A673 (cell line): ENCODE data around the gene SNF8. TPM values are rescaled to one million over a fixed set of nuclear protein-coding genes. Genes with fewer than 3 reads are reported as not detected.

Experiments used
- BruUV-seq: library from RNA; stranded (reverse); fragments of 400-500 nt; replicated peaks from 2 replicates; lab custom pipeline; 2021; lab: Mats Ljungman, UMichigan
- CTCF ChIA-PET: fragments of 300-600 bp; sonication (Branson Sonifier 250); formaldehyde crosslinking; loops from one replicate; lab custom pipeline; 2022; ENCODE audit warnings: antibody characterized with exemption; lab: Charles Lee
- POLR2A ChIA-PET: fragments of 300-600 bp; sonication (Branson Sonifier 250); formaldehyde crosslinking; loops from one replicate; lab custom pipeline; 2022; ENCODE audit warnings: antibody characterized with exemption; ENCODE audit not compliant: low non-redundant PET; lab: Charles Lee
- DNase-seq: peaks from one replicate; pipeline ENCODE4 v3.0.0-alpha.2; 2015; ENCODE audit warnings: low spot score
- H3K27ac ChIP-seq: fragments of 200-600 bp; sonication (generic); 2 replicates; pipeline ENCODE4 v1.5.1; 2016; ENCODE audit warnings: mixed run types, low read depth, mild to moderate bottlenecking, mixed read lengths, antibody characterized with exemption, low read length; ENCODE audit not compliant: poor library complexity, severe bottlenecking
- H3K27me3 ChIP-seq: fragments of 200-600 bp; sonication (generic); replicated peaks from 2 replicates; pipeline ENCODE4 v1.6.1; 2017; ENCODE audit warnings: mixed run types, low read depth, mild to moderate bottlenecking, mixed read lengths, antibody characterized with exemption, low read length; ENCODE audit not compliant: insufficient read depth, poor library complexity
- H3K36me3 ChIP-seq: fragments of 200-600 bp; sonication (generic); 2 replicates; pipeline ENCODE4 v1.6.1; 2016; ENCODE audit warnings: mixed run types, mild to moderate bottlenecking, mixed read lengths, antibody characterized with exemption, low read length; ENCODE audit not compliant: insufficient read depth, poor library complexity, severe bottlenecking
- H3K4me1 ChIP-seq: fragments of 200-600 bp; sonication (generic); 2 replicates; pipeline ENCODE4 v1.6.1; 2017; ENCODE audit warnings: mixed run types, mild to moderate bottlenecking, mixed read lengths, antibody characterized with exemption, low read length; ENCODE audit not compliant: insufficient read depth, poor library complexity, severe bottlenecking
- H3K4me3 ChIP-seq: fragments of 200-600 bp; sonication (generic); 2 replicates; pipeline ENCODE4 v1.5.1; 2016; ENCODE audit warnings: low read depth, mixed run types, mild to moderate bottlenecking, mixed read lengths, low read length; ENCODE audit not compliant: poor library complexity, severe bottlenecking
- H3K9me3 ChIP-seq: fragments of 200-600 bp; sonication (generic); 2 replicates; pipeline ENCODE4 v1.6.1; 2016; ENCODE audit warnings: mixed run types, low read depth, mild to moderate bottlenecking, mixed read lengths, antibody characterized with exemption, low read length; ENCODE audit not compliant: poor library complexity, severe bottlenecking
- EZH2 ChIP-seq: fragments of 200-600 bp; sonication (generic); IDR thresholded peaks from 2 replicates; pipeline ENCODE4 v1.6.1; 2017; ENCODE audit warnings: borderline replicate concordance, low read depth, mild to moderate bottlenecking, mixed read lengths, antibody characterized with exemption, low read length; ENCODE audit not compliant: poor library complexity, severe bottlenecking
- intact Hi-C: fragments of 100-400 bp; cut with micrococcal nuclease; formaldehyde crosslinking; loops from one replicate; pipeline ENCODE4 v1.10.0; 2022; ENCODE audit not compliant: unreplicated experiment
- total RNA-seq: library from RNA; stranded (reverse); gene quantifications from 2 replicates; pipeline ENCODE4 v1.2.3, GENCODE V29; 2021
- TF ChIP-seq, protein P1 (sequence below): fragments of 300-800, 200-600 bp; sonication (generic); conservative IDR thresholded peaks from 2 replicates; pipeline ENCODE4 v1.5.1; 2017; ENCODE audit warnings: low read depth, mild to moderate bottlenecking, antibody characterized with exemption, low read length, moderate library complexity, mixed read lengths

The SNF8 gene
- total RNA-seq, 1 experiment from 2014 or later: 177 TPM

DNA sequence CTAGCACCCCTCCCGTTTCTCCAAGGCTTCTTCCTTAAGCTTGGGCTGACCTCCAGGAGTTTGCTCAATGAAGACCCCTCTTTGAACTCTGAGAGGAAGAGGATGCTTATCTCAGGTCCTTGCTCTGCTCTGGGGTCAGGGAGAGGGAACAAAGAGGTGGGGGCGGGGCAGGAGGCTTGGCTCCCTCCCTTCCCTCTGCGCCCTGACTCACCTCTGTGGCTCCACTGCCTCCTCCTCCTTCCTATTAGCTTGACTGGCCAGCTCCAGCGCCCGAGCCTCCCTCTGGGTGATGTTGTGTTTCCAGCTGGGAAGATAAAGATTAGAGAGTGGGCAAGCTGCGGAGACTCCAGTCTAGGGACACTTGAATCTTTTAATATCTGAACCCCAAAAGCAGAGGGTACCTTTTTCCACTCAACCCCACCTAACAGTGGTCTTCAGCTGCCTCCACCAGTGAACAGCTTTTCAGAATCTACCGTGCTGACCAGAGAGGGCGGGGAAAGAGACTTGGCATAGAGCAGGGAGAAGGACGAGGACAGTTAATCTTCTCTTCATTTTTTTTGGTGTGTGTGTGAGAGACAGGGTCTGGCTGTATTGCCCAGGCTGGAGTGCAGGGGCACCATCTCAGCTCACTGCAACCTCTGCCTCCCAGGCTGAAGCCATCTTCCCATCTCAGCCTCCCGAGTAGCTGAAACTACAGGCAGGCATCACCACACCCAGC is 17.0 kb upstream of the SNF8 start:
- peaks cover 3% of the 10 kb centered on the region for H3K4me1 ChIP-seq
- no peak overlapping the region for H3K27ac ChIP-seq
- no peaks in the 10 kb centered on the region for H3K36me3 ChIP-seq
- no TSS peak for BruUV-seq
- ChIA-PET POLR2A (no interaction called here), CTCF (no interaction called here)
- no peaks in the 10 kb centered on the region for H3K9me3 ChIP-seq
- H3K27me3 ChIP-seq: no peaks in the 10 kb centered on the region
- intact Hi-C loops: no loop called here
- TF ChIP-seq, protein P1, sequence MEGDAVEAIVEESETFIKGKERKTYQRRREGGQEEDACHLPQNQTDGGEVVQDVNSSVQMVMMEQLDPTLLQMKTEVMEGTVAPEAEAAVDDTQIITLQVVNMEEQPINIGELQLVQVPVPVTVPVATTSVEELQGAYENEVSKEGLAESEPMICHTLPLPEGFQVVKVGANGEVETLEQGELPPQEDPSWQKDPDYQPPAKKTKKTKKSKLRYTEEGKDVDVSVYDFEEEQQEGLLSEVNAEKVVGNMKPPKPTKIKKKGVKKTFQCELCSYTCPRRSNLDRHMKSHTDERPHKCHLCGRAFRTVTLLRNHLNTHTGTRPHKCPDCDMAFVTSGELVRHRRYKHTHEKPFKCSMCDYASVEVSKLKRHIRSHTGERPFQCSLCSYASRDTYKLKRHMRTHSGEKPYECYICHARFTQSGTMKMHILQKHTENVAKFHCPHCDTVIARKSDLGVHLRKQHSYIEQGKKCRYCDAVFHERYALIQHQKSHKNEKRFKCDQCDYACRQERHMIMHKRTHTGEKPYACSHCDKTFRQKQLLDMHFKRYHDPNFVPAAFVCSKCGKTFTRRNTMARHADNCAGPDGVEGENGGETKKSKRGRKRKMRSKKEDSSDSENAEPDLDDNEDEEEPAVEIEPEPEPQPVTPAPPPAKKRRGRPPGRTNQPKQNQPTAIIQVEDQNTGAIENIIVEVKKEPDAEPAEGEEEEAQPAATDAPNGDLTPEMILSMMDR: no peak
- TF ChIP-seq EZH2: no peak
- DNase-seq: no peak
- H3K4me3 ChIP-seq: no peak overlapping the region

DNA sequence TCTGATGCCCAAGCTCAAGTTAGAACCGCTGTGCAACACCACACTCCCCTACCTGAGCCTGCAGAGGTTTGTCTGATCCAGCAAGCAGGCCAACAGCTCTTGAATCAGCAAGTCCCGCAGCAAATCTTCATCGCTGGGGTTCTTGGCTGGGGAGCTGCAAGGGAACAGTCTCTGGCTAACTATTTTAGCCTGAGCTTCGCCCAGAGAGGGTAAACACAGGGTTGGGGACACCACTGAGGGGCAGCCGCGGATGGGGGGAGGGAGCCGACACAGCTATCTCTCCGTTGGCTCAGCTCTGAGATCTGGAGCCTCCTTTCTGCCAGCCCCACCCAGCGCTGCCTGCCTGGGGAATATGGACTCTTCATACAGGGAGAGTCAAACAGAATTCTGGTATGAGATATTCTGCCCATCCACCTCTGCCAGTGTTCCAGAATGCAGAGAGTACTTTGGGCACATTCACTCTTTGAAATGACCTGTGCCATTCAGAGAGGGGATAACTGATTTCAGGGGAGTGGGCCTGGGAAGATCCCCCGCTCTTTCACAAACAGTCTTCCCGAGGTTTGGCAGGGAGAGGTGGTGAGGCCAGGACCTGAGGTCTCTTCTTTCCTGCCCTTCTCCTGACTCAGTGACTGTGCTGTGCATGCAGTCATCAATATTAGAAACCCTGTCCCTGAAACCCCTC is 16.3 kb upstream of the SNF8 start:
- H3K4me3 ChIP-seq: no peak overlapping the region
- H3K27ac ChIP-seq: no peak overlapping the region
- ChIA-PET CTCF (no interaction called here), POLR2A (no interaction called here)
- H3K4me1 ChIP-seq: peaks cover 3% of the 10 kb centered on the region
- H3K27me3 ChIP-seq: no peaks in the 10 kb centered on the region
- intact Hi-C loops: no loop called here
- no peak for TF ChIP-seq EZH2
- TF ChIP-seq, protein P1: no peak
- no peaks in the 10 kb centered on the region for H3K36me3 ChIP-seq
- no peak for DNase-seq
- H3K9me3 ChIP-seq: no peaks in the 10 kb centered on the region
- BruUV-seq: no TSS peak

DNA sequence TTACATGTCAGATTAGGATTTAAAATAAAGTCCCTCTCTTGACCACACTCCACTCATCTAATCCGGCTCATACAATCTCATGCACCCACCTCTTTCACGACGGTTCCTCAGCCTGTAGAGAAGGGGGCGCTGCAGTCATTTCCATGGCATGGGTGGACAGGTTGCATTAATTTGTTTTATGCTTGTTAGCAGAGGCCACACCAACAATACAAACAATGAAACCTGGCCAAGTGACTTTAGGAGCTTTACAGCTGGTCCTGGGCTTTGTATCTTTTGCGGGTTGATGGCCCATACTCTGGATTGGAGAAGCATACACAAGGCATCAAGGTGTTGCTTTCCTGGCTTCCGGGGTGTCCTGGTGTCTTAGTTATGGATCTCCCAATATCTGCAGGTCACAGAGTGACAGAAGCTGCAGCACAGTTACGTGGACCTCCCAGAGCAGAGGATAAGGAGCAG is 9.7 kb upstream of the SNF8 start:
- Histone ChIP-seq H3K9me3 (no peaks in the 10 kb centered on the region), H3K27ac (peak overlapping the region; percentile 27), H3K4me3 (no peak overlapping the region), H3K4me1 (no peaks in the 10 kb centered on the region), H3K27me3 (no peaks in the 10 kb centered on the region), H3K36me3 (no peaks in the 10 kb centered on the region)
- intact Hi-C loops: no loop called here
- DNase-seq: peak; percentile 66
- ChIA-PET POLR2A (interaction anchor here (0.6 kb wide), 1 partner anchor 15 kb away, joined by 7 read pairs; no protein-coding TSS in a partner anchor), CTCF (interaction anchor here (0.5 to 0.6 kb wide), 2 partner anchors 44 to 1198 kb away, joined by 3 read pairs; no protein-coding TSS in a partner anchor)
- no peak for TF ChIP-seq EZH2
- TF ChIP-seq, protein P1: peak; percentile 77
- BruUV-seq: no TSS peak
